Fibroblast of skin of left quadriceps (primary cell): ENCODE data around the gene SLC18A2.

Experiments
- DNase-seq, 2 experiments: peaks; one replicate each; pipeline ENCODE4 v3.0.0-alpha.2; 2013; ENCODE audit warnings: low read depth in 2 of 2

SLC18A2 gene

GRCh38 chr10:117237401-117237991, 3.4 kb upstream of the SLC18A2 start:
- no peak for DNase-seq

GRCh38 chr10:117239051-117239450, 1.9 kb upstream of the SLC18A2 start:
- no peak for DNase-seq

- no peak for DNase-seq
Observed at GRCh38 chr10:117239721-117240620, 943 bp upstream of the SLC18A2 start.

- no peak for DNase-seq
Observed at GRCh38 chr10:117241541-117242462, 888 bp downstream of the SLC18A2 start.

GRCh38 chr10:117242463-117242832, 1.5 kb downstream of the SLC18A2 start:
- DNase-seq: no peak

GRCh38 chr10:117246997-117247671, 6.2 kb downstream of the SLC18A2 start:
- DNase-seq: peak in 1 of 2 experiments; percentile 23

- DNase-seq: peak in 1 of 2 experiments; percentile 4
Observed at GRCh38 chr10:117248750-117249465, 8.0 kb downstream of the SLC18A2 start.

- DNase-seq: no peak
Observed at GRCh38 chr10:117249493-117250093, 8.7 kb downstream of the SLC18A2 start.

- DNase-seq: no peak
Observed at GRCh38 chr10:117250411-117250810, 9.5 kb downstream of the SLC18A2 start.

- no peak for DNase-seq
Observed at GRCh38 chr10:117253908-117254307, 13.0 kb downstream of the SLC18A2 start.

- no peak for DNase-seq
Observed at GRCh38 chr10:117254338-117254737, 13.4 kb downstream of the SLC18A2 start.

- no peak for DNase-seq
Observed at GRCh38 chr10:117254774-117255735, 14.1 kb downstream of the SLC18A2 start.

- no peak for DNase-seq
Observed at GRCh38 chr10:117255835-117256460, 15.0 kb downstream of the SLC18A2 start.

- DNase-seq: no peak
Observed at GRCh38 chr10:117256910-117257309, 16.0 kb downstream of the SLC18A2 start.

GRCh38 chr10:117257721-117258120, 16.8 kb downstream of the SLC18A2 start:
- no peak for DNase-seq

GRCh38 chr10:117259279-117259678, 18.4 kb downstream of the SLC18A2 start:
- no peak for DNase-seq

- no peak for DNase-seq
Observed at GRCh38 chr10:117260084-117260483, 19.2 kb downstream of the SLC18A2 start.

GRCh38 chr10:117261501-117261900, 20.6 kb downstream of the SLC18A2 start:
- DNase-seq: no peak
